Endothelial cell of umbilical vein (primary cell): ENCODE results near the gene GNAO1. TPM values are rescaled to one million over a fixed set of nuclear protein-coding genes. Genes with fewer than 3 reads are reported as not detected.

Experiments
- BruUV-seq: library from RNA; stranded (reverse); fragments of 400-500 nt; replicated peaks from 2 replicates; lab custom pipeline; 2021; lab: Mats Ljungman, UMichigan
- CTCF ChIA-PET: fragments of 300-600, 350-600 bp; sonication (Branson Sonifier 250); formaldehyde crosslinking; loops from one replicate; lab custom pipeline; 2021; ENCODE audit warnings: antibody characterized with exemption, inconsistent platforms; lab: Charles Lee
- POLR2A ChIA-PET: fragments of 300-600, 350-600 bp; sonication (Branson Sonifier 250); formaldehyde crosslinking; loops from one replicate; lab custom pipeline; 2021; ENCODE audit warnings: antibody characterized with exemption, inconsistent platforms; lab: Charles Lee
- DNase-seq: peaks from one replicate; pipeline ENCODE4 v3.0.0-alpha.2; 2011; ENCODE audit warnings: low read depth, low spot score
- FAIRE-seq: peaks from 2 replicates; lab custom pipeline; 2011; peaks lifted over from hg19 to GRCh38; lab: Jason Lieb, UNC
- H2AFZ ChIP-seq: 2 replicates; pipeline ENCODE4 v1.6.0; 2012; ENCODE audit warnings: low read depth, low read length, control low read depth, inconsistent platforms
- H3K27ac ChIP-seq: 2 replicates; pipeline ENCODE4 v1.5.1; 2011; ENCODE audit warnings: low read depth, mild to moderate bottlenecking, control low read depth, low read length, moderate library complexity; ENCODE audit not compliant: insufficient read depth
- H3K27me3 ChIP-seq, 2 experiments: 2 replicates each; pipeline versions ENCODE4 v1.6.0 to v1.6.1; 2011; ENCODE audit warnings: low read length in 2 of 2, mixed read lengths in 1 of 2; ENCODE audit not compliant: control insufficient read depth in 2 of 2, insufficient read depth in 2 of 2
- H3K36me3 ChIP-seq, 2 experiments: 2 replicates in 1 of 2; 3 replicates in 1 of 2; pipeline ENCODE4 v1.5.1; 2011; ENCODE audit warnings: low read length in 2 of 2, mild to moderate bottlenecking in 1 of 2, moderate library complexity in 1 of 2; ENCODE audit not compliant: control insufficient read depth in 2 of 2, insufficient read depth in 2 of 2; ENCODE audit errors: extremely low read depth in 1 of 2
- H3K4me1 ChIP-seq: 3 replicates; pipeline ENCODE4 v1.5.1; 2011; ENCODE audit warnings: mild to moderate bottlenecking, low read length; ENCODE audit not compliant: control insufficient read depth, insufficient read depth; ENCODE audit errors: extremely low read depth
- H3K4me2 ChIP-seq: 2 replicates; pipeline ENCODE4 v1.6.1; 2011; ENCODE audit warnings: low read length, control low read depth, mixed read lengths; ENCODE audit not compliant: insufficient read depth
- H3K4me3 ChIP-seq, 3 experiments: fragments of 200-600 bp in 1 of 3; sonication (generic), shearing (Covaris generic) in 1 of 3; replicated peaks in 1 of 3; 2 replicates each; pipeline ENCODE4 v1.5.1; 2011 to 2016; ENCODE audit warnings: control low read depth in 3 of 3, low read length in 3 of 3, mild to moderate bottlenecking in 2 of 3, inconsistent platforms in 1 of 3, low read depth in 1 of 3, moderate library complexity in 1 of 3; ENCODE audit not compliant: insufficient read depth in 1 of 3
- H3K79me2 ChIP-seq: 2 replicates; pipeline ENCODE4 v1.6.0; 2012; ENCODE audit warnings: low read length, inconsistent platforms; ENCODE audit not compliant: control insufficient read depth, insufficient read depth
- H3K9ac ChIP-seq: replicated peaks from 2 replicates; pipeline ENCODE3; 2011; ENCODE audit warnings: low read length, control low read depth; ENCODE audit not compliant: insufficient read depth; ENCODE audit errors: extremely low read depth
- H3K9me1 ChIP-seq: replicated peaks from 3 replicates; pipeline ENCODE4 v1.6.0; 2011; ENCODE audit warnings: mild to moderate bottlenecking, low read length; ENCODE audit not compliant: control insufficient read depth, insufficient read depth; ENCODE audit errors: extremely low read depth
- H3K9me3 ChIP-seq: replicated peaks from 2 replicates; pipeline ENCODE4 v1.5.1; 2012; ENCODE audit warnings: low read length, inconsistent platforms; ENCODE audit not compliant: control insufficient read depth, insufficient read depth
- H4K20me1 ChIP-seq: replicated peaks from 2 replicates; pipeline ENCODE3; 2011; ENCODE audit warnings: mild to moderate bottlenecking, low read length; ENCODE audit not compliant: control insufficient read depth, insufficient read depth; ENCODE audit errors: extremely low read depth
- EZH2 ChIP-seq: IDR thresholded peaks from 2 replicates; pipeline ENCODE4 v1.6.1; 2012; ENCODE audit warnings: borderline replicate concordance, low read depth, mild to moderate bottlenecking, moderate library complexity, low read length, inconsistent platforms; ENCODE audit not compliant: severe bottlenecking
- FOS ChIP-seq: IDR thresholded peaks from 2 replicates; pipeline ENCODE4 v1.6.1; 2011; ENCODE audit warnings: mild to moderate bottlenecking, low read length, moderate library complexity, borderline replicate concordance; ENCODE audit not compliant: insufficient read depth
- GATA2 ChIP-seq: IDR thresholded peaks from 2 replicates; pipeline ENCODE4 v1.7.0; 2011; ENCODE audit warnings: low read depth, mild to moderate bottlenecking, moderate library complexity, mixed read lengths, low read length; ENCODE audit not compliant: insufficient read length, insufficient read depth
- JUN ChIP-seq: IDR thresholded peaks from 2 replicates; pipeline ENCODE4 v1.6.1; 2011; ENCODE audit warnings: borderline replicate concordance, low read depth; ENCODE audit not compliant: insufficient read length, insufficient read depth
- MYC ChIP-seq: IDR thresholded peaks from one replicate; pipeline ENCODE4 v1.6.1; 2011; ENCODE audit warnings: mild to moderate bottlenecking, low read depth, low read length
- POLR2A ChIP-seq: IDR thresholded peaks from 2 replicates; pipeline ENCODE4 v1.6.1; 2012; ENCODE audit warnings: low read depth, mild to moderate bottlenecking, control low read depth, low read length
- POLR2AphosphoS5 ChIP-seq: IDR thresholded peaks from 2 replicates; pipeline ENCODE4 v1.6.1; 2012; ENCODE audit warnings: low read depth, mild to moderate bottlenecking, control low read depth, low read length, moderate library complexity; ENCODE audit not compliant: insufficient read depth
- dilution Hi-C: fragments of 300-500 bp; cut with MboI; formaldehyde crosslinking; loops from one replicate; pipeline ENCODE4 v1.15.0; 2019; ENCODE audit warnings: low sequenced_read_pairs; ENCODE audit not compliant: extremely low pct_ligation_motif_present
- intact Hi-C: fragments of 100-400 bp; cut with micrococcal nuclease; formaldehyde crosslinking; loops from one replicate; pipeline ENCODE4 v1.10.0; 2022
- polyA plus RNA-seq, 4 experiments: library from polyadenylated mRNA; depleted of rRNA in 3 of 4; stranded (reverse) in 3 of 4; unstranded in 1 of 4; fragments of >200 nt; gene quantifications; 2 replicates each; pipeline versions ENCODE4 v1.2.1 to v1.2.3, GENCODE V29; 2011 to 2012; ENCODE audit warnings: missing spikeins in 1 of 4
- total RNA-seq: library from RNA; stranded (reverse); gene quantifications from 2 replicates; pipeline ENCODE4 v1.2.3, GENCODE V29; 2021
- TF ChIP-seq, protein P1 (sequence below), 2 donors: IDR thresholded peaks; 1 replicate in 1 of 2; 2 replicates in 1 of 2; pipeline ENCODE4 v1.5.1; 2011; ENCODE audit warnings: low read length in 2 of 2, mild to moderate bottlenecking in 2 of 2, moderate library complexity in 2 of 2, control low read depth in 1 of 2, inconsistent platforms in 1 of 2, low read depth in 1 of 2; ENCODE audit not compliant: insufficient read depth in 1 of 2; ENCODE audit errors: extremely low read depth in 1 of 2
- TF ChIP-seq, protein P2 (sequence below): IDR thresholded peaks from 2 replicates; pipeline ENCODE4 v1.6.1; 2011; ENCODE audit not compliant: insufficient read depth, insufficient read length

GNAO1 gene
- total and polyA plus RNA-seq, 2 donors (not counting 3 experiments of a cell fraction or from before 2014, with no cell fraction given) = not detected

DNA sequence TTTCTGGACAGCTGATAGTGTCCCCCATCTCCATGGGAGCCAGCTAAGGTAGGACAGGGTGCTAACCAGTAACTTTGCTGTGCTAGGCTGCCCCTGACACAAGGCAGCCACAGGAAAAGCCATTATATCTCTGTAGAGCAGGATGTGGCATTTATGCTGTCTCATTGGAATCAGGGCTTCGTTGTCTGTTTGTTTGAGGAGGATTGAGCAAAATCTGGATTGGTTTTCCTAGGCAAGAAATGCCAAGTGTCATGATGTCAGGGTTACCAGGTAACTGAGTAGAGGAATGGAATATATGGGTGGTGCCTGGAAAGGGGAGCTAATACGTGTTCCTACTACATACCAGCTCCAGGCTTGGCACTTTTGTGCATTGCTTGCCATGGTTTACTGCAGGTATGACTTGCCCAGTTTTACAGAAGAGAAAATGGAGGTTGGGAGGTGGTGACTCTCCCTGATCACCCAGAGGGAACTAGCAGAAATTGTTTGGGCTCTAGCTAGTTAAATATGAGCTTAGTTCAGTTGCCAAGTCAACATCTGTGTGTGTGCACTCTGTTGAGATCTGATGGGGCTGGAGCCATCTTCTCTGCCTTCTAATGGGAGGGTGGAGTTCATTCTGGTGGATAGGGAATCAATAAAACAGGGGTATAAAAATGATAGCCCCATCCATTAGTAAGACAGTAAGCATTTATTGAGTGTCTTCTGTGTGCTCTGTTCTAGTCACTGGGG lies 33.9 kb downstream of the GNAO1 start:
- Histone ChIP-seq H3K9me1 (no peaks in the 10 kb centered on the region), H3K27me3 (no peaks in the 10 kb centered on the region), H3K4me2 (no peak overlapping the region), H4K20me1 (no peaks in the 10 kb centered on the region), H3K27ac (no peak overlapping the region), H3K36me3 (no peaks in the 10 kb centered on the region), H3K79me2 (no peaks in the 10 kb centered on the region), H3K9me3 (no peaks in the 10 kb centered on the region), H2AFZ (no peak overlapping the region), H3K4me3 (no peak overlapping the region), H3K4me1 (no peaks in the 10 kb centered on the region), H3K9ac (no peak overlapping the region)
- FAIRE-seq = no peak
- DNase-seq = no peak
- TF ChIP-seq, protein P1, sequence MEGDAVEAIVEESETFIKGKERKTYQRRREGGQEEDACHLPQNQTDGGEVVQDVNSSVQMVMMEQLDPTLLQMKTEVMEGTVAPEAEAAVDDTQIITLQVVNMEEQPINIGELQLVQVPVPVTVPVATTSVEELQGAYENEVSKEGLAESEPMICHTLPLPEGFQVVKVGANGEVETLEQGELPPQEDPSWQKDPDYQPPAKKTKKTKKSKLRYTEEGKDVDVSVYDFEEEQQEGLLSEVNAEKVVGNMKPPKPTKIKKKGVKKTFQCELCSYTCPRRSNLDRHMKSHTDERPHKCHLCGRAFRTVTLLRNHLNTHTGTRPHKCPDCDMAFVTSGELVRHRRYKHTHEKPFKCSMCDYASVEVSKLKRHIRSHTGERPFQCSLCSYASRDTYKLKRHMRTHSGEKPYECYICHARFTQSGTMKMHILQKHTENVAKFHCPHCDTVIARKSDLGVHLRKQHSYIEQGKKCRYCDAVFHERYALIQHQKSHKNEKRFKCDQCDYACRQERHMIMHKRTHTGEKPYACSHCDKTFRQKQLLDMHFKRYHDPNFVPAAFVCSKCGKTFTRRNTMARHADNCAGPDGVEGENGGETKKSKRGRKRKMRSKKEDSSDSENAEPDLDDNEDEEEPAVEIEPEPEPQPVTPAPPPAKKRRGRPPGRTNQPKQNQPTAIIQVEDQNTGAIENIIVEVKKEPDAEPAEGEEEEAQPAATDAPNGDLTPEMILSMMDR (IDR thresholded peaks at IDR 0.05; ENCODE audit: extremely low read depth in 1 of 2, insufficient read depth in 1 of 2, low read depth in 1 of 2, low read length in 2 of 2) = no peak
- no peak for TF ChIP-seq EZH2
- no peak for TF ChIP-seq POLR2A
- no peak for TF ChIP-seq POLR2AphosphoS5
- TF ChIP-seq FOS = no peak
- TF ChIP-seq JUN = no peak
- no peak for TF ChIP-seq MYC
- TF ChIP-seq, protein P2, sequence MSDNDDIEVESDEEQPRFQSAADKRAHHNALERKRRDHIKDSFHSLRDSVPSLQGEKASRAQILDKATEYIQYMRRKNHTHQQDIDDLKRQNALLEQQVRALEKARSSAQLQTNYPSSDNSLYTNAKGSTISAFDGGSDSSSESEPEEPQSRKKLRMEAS = no peak
- no peak for TF ChIP-seq GATA2
- ChIA-PET CTCF (no interaction called here), POLR2A (no interaction called here)
- BruUV-seq = no TSS peak
- dilution Hi-C loops (no loop called here), intact Hi-C loops (no loop called here)
